ENCODE measurements around the gene SLC10A7.

DNA sequence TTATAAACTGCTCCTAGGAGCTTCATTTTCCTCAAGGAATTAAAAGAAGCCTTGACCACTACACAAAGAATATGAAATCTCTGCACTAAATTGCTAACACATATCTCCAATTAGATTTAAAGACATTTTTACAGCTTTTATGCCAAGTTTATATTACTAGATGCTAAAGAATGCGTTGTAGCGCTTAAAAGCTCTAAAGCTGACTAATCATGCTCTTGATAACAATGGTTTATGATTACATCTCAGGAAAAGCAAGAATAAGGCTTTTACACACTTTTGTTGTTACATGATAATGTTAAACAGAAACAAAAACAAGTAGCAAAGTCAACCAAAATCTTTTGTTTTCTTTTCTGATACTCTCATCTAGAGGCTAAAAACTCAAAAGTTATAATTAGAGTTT, 44.7 kb downstream of the SLC10A7 start:
- TF ChIP-seq, protein P1, sequence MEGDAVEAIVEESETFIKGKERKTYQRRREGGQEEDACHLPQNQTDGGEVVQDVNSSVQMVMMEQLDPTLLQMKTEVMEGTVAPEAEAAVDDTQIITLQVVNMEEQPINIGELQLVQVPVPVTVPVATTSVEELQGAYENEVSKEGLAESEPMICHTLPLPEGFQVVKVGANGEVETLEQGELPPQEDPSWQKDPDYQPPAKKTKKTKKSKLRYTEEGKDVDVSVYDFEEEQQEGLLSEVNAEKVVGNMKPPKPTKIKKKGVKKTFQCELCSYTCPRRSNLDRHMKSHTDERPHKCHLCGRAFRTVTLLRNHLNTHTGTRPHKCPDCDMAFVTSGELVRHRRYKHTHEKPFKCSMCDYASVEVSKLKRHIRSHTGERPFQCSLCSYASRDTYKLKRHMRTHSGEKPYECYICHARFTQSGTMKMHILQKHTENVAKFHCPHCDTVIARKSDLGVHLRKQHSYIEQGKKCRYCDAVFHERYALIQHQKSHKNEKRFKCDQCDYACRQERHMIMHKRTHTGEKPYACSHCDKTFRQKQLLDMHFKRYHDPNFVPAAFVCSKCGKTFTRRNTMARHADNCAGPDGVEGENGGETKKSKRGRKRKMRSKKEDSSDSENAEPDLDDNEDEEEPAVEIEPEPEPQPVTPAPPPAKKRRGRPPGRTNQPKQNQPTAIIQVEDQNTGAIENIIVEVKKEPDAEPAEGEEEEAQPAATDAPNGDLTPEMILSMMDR (IDR thresholded peaks at IDR 0.05): no peak
- TF ChIP-seq POLR2A (IDR thresholded peaks at IDR 0.05): no peak

Data from ovary (tissue), 3 donors.